Measurements from ENCODE around the gene CGRRF1.

Gene CGRRF1

DNA sequence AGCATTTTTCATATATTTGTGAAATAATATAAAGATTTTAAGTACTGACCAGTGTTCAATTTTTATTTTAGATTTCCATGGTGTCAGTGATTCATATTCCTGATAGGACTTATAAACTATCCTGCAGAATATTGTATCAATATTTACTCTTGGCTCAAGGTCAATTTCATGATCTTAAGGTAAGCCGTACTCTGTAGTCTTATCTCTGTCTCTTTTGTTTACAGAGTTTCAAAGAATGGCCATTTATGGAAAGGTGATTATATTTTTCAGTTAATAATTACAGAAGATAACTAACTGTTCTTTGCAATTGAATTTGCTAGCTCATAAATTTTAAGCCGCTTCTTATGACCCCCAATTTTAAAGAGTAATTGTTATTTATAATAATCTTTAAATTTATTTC is 27.9 kb downstream of the CGRRF1 start:
- WGBS, 2 experiments: 100% methylated on average over 1 of the region's 2 CpGs; no CpG with 5 or more reads in 1 of the 2 experiments

DNA sequence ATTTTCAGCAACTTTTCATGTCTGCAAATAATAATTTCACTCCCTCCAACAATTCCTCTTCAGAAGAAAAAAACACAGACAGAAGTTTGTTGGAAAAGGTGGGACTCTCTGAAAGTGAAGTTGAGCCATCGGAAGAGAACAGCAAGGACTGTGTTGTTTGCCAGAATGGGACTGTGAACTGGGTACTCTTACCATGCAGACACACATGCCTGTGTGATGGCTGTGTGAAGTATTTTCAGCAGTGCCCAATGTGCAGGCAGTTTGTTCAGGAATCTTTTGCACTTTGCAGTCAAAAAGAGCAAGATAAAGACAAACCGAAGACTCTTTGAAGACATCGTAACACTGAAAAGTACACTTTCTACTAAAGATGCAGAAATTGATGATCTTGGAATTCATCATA is 28.3 kb downstream of the CGRRF1 start:
- 94 to 99% methylated on average over 3 of the region's 3 CpGs for WGBS, 2 experiments
- peaks cover 5% of the 10 kb centered on the region for H3K36me3 ChIP-seq (ENCODE audit: control insufficient read depth, insufficient read depth, low read length)

More for the DNA sequence above, 27.9 kb downstream of the CGRRF1 start:
- Histone ChIP-seq H3K4me1 (ENCODE audit: control insufficient read depth, insufficient read depth, low read length) (peaks cover 3% of the 10 kb centered on the region), H3K9me3 (ENCODE audit: control insufficient read depth, low read length) (no peaks in the 10 kb centered on the region), H3K27ac (ENCODE audit: insufficient read depth, low read depth, low read length, poor library complexity, severe bottlenecking) (no peak overlapping the region), H3K36me3 (ENCODE audit: control insufficient read depth, insufficient read depth, low read length) (peaks cover 5% of the 10 kb centered on the region), H3K4me3 (ENCODE audit: insufficient read depth, low read depth, low read length) (no peak overlapping the region), H3K27me3 (ENCODE audit: control insufficient read depth, insufficient read depth, low read length, poor library complexity, severe bottlenecking) (no peaks in the 10 kb centered on the region)

DNA sequence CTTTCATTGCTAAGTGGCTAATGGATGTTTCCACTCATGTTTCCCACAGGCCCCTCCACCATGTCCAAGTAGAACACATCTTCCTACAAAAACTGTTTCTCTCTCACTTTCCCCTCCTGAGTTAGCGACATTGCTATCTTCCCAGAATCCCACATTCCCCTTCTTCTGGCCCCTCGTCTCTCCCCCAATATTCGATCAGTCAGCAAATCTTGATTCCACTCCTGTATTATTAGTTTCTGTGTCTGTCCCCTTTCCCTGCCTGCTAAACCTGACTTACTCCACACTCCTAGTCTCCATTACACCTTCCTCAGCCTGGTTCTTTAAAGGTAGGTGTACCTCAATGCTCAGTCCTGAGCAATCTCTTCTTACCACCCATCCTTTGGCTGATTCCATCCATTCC is 37.9 kb downstream of the CGRRF1 start:
- H3K9me3 ChIP-seq (ENCODE audit: control insufficient read depth, low read length): no peaks in the 10 kb centered on the region
- WGBS, 2 experiments: 94 to 96% methylated on average over 3 of the region's 3 CpGs

More for the DNA sequence above, 28.3 kb downstream of the CGRRF1 start:
- H3K4me3 ChIP-seq (ENCODE audit: insufficient read depth, low read depth, low read length): no peak overlapping the region
- H3K9me3 ChIP-seq (ENCODE audit: control insufficient read depth, low read length): no peaks in the 10 kb centered on the region
- H3K27ac ChIP-seq (ENCODE audit: insufficient read depth, low read depth, low read length, poor library complexity, severe bottlenecking): no peak overlapping the region
- no peaks in the 10 kb centered on the region for H3K4me1 ChIP-seq (ENCODE audit: control insufficient read depth, insufficient read depth, low read length)
- H3K27me3 ChIP-seq (ENCODE audit: control insufficient read depth, insufficient read depth, low read length, poor library complexity, severe bottlenecking): no peaks in the 10 kb centered on the region

DNA sequence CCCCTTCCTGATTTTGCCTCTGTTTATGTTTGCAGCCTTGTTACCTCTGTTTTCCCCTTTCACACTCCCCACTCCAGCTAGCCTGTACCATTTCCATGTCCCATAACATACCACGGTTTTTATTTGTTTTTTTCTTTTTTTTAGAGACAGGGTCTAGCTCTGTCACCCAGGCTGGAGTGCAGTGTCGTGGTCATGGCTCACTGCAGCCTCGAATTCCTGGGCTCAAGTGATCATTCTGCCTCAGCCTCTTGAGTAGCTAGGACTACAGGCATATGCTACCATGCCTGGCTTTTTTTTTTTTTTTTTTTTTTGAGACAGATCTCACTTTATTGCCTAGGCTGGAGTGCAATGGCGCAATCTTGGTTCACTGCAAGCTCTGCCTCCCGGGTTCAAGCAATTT is 38.8 kb downstream of the CGRRF1 start:
- 86 to 88% methylated on average over 5 of the region's 5 CpGs for WGBS, 2 experiments
- Histone ChIP-seq H3K36me3 (ENCODE audit: control insufficient read depth, insufficient read depth, low read length) (no peaks in the 10 kb centered on the region), H3K27me3 (ENCODE audit: control insufficient read depth, insufficient read depth, low read length, poor library complexity, severe bottlenecking) (no peaks in the 10 kb centered on the region), H3K9me3 (ENCODE audit: control insufficient read depth, low read length) (no peaks in the 10 kb centered on the region), H3K4me1 (ENCODE audit: control insufficient read depth, insufficient read depth, low read length) (no peaks in the 10 kb centered on the region), H3K27ac (ENCODE audit: insufficient read depth, low read depth, low read length, poor library complexity, severe bottlenecking) (no peak overlapping the region), H3K4me3 (ENCODE audit: insufficient read depth, low read depth, low read length) (no peak overlapping the region)

More for the DNA sequence above, 37.9 kb downstream of the CGRRF1 start:
- no peak overlapping the region for H3K4me3 ChIP-seq (ENCODE audit: insufficient read depth, low read depth, low read length)
- no peaks in the 10 kb centered on the region for H3K36me3 ChIP-seq (ENCODE audit: control insufficient read depth, insufficient read depth, low read length)
- H3K4me1 ChIP-seq (ENCODE audit: control insufficient read depth, insufficient read depth, low read length): no peaks in the 10 kb centered on the region
- H3K27me3 ChIP-seq (ENCODE audit: control insufficient read depth, insufficient read depth, low read length, poor library complexity, severe bottlenecking): no peaks in the 10 kb centered on the region
- no peak overlapping the region for H3K27ac ChIP-seq (ENCODE audit: insufficient read depth, low read depth, low read length, poor library complexity, severe bottlenecking)

DNA sequence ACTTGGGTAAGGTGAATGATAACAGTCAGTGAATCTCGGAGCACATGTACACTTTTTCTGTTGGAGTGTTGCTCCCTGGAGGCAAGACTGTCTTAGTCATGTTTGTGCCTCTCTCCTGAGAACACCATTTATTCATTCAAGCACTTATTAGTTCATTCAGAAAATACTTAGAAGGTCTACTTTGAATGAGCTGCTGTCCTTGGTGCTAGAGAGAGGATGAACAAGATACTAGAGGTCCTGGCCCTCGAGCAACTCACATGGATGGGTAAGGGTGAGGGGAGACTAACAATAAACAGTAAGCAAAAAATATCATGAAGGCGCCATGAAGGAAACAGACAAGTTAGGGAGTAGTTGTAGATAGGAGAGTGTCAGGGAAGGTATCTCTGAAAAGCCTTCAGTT is 40.2 kb downstream of the CGRRF1 start:
- H3K9me3 ChIP-seq (ENCODE audit: control insufficient read depth, low read length): no peaks in the 10 kb centered on the region
- 91% methylated on average over 3 of the region's 3 CpGs for WGBS, 2 experiments
- no peak overlapping the region for H3K27ac ChIP-seq (ENCODE audit: insufficient read depth, low read depth, low read length, poor library complexity, severe bottlenecking)
- no peaks in the 10 kb centered on the region for H3K36me3 ChIP-seq (ENCODE audit: control insufficient read depth, insufficient read depth, low read length)
- H3K4me3 ChIP-seq (ENCODE audit: insufficient read depth, low read depth, low read length): no peak overlapping the region
- no peaks in the 10 kb centered on the region for H3K4me1 ChIP-seq (ENCODE audit: control insufficient read depth, insufficient read depth, low read length)
- H3K27me3 ChIP-seq (ENCODE audit: control insufficient read depth, insufficient read depth, low read length, poor library complexity, severe bottlenecking): no peaks in the 10 kb centered on the region

DNA sequence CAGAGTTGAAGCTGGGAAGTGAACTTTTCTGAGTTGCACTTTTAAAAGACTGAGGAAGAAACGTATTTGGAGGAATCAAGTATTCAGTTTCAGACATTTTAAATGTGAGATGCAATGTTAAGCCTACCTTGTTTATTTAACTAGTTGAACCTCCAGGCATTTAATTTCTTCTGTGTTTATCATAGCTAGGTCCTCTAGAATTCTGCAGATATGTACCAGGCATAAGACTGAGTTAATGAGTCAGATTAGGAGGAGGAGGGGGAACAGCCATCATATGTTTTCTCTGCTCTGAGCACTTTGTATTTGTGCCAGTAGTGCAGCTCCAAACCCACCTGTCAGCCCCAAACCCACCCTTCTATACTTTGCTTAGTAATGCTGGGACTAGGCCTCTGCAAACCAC is 40.8 kb downstream of the CGRRF1 start:
- Histone ChIP-seq H3K4me3 (ENCODE audit: insufficient read depth, low read depth, low read length) (no peak overlapping the region), H3K27me3 (ENCODE audit: control insufficient read depth, insufficient read depth, low read length, poor library complexity, severe bottlenecking) (no peaks in the 10 kb centered on the region), H3K9me3 (ENCODE audit: control insufficient read depth, low read length) (no peaks in the 10 kb centered on the region), H3K4me1 (ENCODE audit: control insufficient read depth, insufficient read depth, low read length) (no peaks in the 10 kb centered on the region), H3K27ac (ENCODE audit: insufficient read depth, low read depth, low read length, poor library complexity, severe bottlenecking) (no peak overlapping the region), H3K36me3 (ENCODE audit: control insufficient read depth, insufficient read depth, low read length) (no peaks in the 10 kb centered on the region)
- 85 to 90% methylated on average over 1 of the region's 1 CpG for WGBS, 2 experiments

DNA sequence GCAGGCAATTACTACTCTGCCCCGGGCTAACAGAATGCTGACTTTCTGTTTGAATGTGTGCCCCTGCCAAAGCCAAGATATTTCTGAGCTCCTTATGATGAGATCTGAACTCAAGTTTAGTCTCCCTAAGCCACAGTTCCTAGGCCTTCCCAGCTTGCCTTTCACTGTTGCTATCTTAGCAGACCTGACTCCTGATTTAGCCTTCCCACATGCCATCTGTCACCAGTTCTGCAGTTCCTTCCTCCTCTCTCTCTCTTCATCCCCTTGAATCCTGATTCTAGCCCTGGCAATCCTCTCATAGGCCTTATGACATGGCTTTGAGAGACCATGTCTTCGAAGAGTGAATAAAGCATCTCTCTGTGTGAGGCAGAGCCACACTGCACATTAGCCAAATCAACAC is 44.7 kb downstream of the CGRRF1 start:
- no peaks in the 10 kb centered on the region for H3K36me3 ChIP-seq (ENCODE audit: control insufficient read depth, insufficient read depth, low read length)
- no peak overlapping the region for H3K4me3 ChIP-seq (ENCODE audit: insufficient read depth, low read depth, low read length)
- H3K27me3 ChIP-seq (ENCODE audit: control insufficient read depth, insufficient read depth, low read length, poor library complexity, severe bottlenecking): no peaks in the 10 kb centered on the region
- WGBS, 2 experiments: 91 to 97% methylated on average over 2 of the region's 2 CpGs
- no peaks in the 10 kb centered on the region for H3K9me3 ChIP-seq (ENCODE audit: control insufficient read depth, low read length)
- no peaks in the 10 kb centered on the region for H3K4me1 ChIP-seq (ENCODE audit: control insufficient read depth, insufficient read depth, low read length)
- H3K27ac ChIP-seq (ENCODE audit: insufficient read depth, low read depth, low read length, poor library complexity, severe bottlenecking): no peak overlapping the region

DNA sequence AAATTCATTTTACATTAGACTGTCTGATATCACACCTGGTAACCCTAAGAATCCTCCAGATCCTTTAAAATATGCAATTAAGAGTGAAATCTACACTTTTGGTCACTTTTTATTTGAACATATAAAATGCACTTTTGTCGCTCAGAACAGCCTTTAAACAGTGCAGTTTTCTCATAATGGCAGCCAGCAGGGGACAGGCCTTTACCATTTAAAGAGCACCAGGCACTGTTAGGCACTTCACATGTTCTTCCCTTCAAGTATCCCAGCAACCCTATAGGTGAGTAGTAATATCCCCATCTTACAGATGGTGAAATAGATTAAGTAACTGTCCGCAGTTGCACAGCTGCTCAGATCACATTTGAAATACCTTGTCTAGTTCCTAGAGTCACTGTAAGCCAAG is 45.9 kb downstream of the CGRRF1 start:
- H3K4me1 ChIP-seq (ENCODE audit: control insufficient read depth, insufficient read depth, low read length): no peaks in the 10 kb centered on the region
- H3K4me3 ChIP-seq (ENCODE audit: insufficient read depth, low read depth, low read length): no peak overlapping the region
- no peaks in the 10 kb centered on the region for H3K27me3 ChIP-seq (ENCODE audit: control insufficient read depth, insufficient read depth, low read length, poor library complexity, severe bottlenecking)
- WGBS, 2 experiments: 94 to 95% methylated on average over 2 of the region's 2 CpGs
- H3K9me3 ChIP-seq (ENCODE audit: control insufficient read depth, low read length): no peaks in the 10 kb centered on the region
- H3K27ac ChIP-seq (ENCODE audit: insufficient read depth, low read depth, low read length, poor library complexity, severe bottlenecking): no peak overlapping the region
- H3K36me3 ChIP-seq (ENCODE audit: control insufficient read depth, insufficient read depth, low read length): no peaks in the 10 kb centered on the region

DNA sequence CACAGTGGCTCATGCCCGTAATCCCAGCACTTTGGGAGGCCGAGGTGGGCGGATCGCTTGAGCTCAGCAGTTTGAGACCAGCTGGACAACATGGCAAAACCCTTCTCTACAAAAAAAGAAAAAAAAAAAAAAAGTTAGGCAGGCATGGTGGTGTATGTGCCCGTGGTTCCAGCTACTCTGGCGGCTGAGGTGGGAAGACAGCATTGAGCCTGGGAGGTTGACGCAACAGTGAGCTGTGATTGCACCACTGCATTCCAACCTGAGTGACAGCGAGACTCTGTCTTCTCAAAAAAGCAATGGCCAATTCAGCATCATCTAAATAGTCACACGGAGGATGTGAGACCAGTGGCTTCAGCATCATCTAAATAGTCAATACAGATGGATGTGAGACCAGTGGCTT is 46.8 kb downstream of the CGRRF1 start:
- Histone ChIP-seq H3K9me3 (ENCODE audit: control insufficient read depth, low read length) (no peaks in the 10 kb centered on the region), H3K4me1 (ENCODE audit: control insufficient read depth, insufficient read depth, low read length) (no peaks in the 10 kb centered on the region), H3K27me3 (ENCODE audit: control insufficient read depth, insufficient read depth, low read length, poor library complexity, severe bottlenecking) (no peaks in the 10 kb centered on the region), H3K36me3 (ENCODE audit: control insufficient read depth, insufficient read depth, low read length) (no peaks in the 10 kb centered on the region), H3K27ac (ENCODE audit: insufficient read depth, low read depth, low read length, poor library complexity, severe bottlenecking) (no peak overlapping the region), H3K4me3 (ENCODE audit: insufficient read depth, low read depth, low read length) (no peak overlapping the region)
- WGBS, 2 experiments: 91 to 95% methylated on average over 9 of the region's 9 CpGs

DNA sequence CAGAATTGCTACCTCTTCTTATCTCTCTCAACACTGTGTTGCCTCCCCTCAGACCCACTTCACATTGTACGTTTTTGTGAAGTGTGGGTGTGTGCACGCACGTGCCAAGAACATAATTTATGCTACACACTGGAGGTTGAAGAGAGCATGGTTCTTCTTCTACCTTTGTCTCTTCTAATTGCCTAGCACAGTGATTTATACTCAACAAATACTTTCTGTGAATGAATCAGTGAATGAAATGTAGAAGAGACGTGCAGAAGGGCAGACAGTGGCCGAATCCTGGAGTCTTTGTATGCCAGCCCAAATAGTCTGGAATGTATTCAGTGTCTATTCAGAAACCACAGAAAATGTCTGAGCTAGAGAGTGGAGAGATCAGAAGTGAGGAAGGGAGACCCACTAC is 52.6 kb downstream of the CGRRF1 start:
- no peak overlapping the region for H3K27ac ChIP-seq (ENCODE audit: insufficient read depth, low read depth, low read length, poor library complexity, severe bottlenecking)
- no peaks in the 10 kb centered on the region for H3K36me3 ChIP-seq (ENCODE audit: control insufficient read depth, insufficient read depth, low read length)
- no peak overlapping the region for H3K4me3 ChIP-seq (ENCODE audit: insufficient read depth, low read depth, low read length)
- 85 to 93% methylated on average over 5 of the region's 5 CpGs for WGBS, 2 experiments
- peaks cover 41% of the 10 kb centered on the region for H3K27me3 ChIP-seq (ENCODE audit: control insufficient read depth, insufficient read depth, low read length, poor library complexity, severe bottlenecking)
- peaks cover 5% of the 10 kb centered on the region for H3K4me1 ChIP-seq (ENCODE audit: control insufficient read depth, insufficient read depth, low read length)
- H3K9me3 ChIP-seq (ENCODE audit: control insufficient read depth, low read length): no peaks in the 10 kb centered on the region
